Measurements from ENCODE around the gene EVL.

- no peak for TF ChIP-seq YY1 (IDR thresholded peaks at IDR 0.05; ENCODE audit: insufficient read depth, insufficient read length)
- TF ChIP-seq SUZ12 (IDR thresholded peaks at IDR 0.05; ENCODE audit: extremely low read depth, insufficient read depth, insufficient read length): no peak
Measured at GRCh38 chr14:100119251-100119650, 54.0 kb downstream of the EVL start.
